ENCODE results near the gene ST3GAL3. TPM values are rescaled to one million over a fixed set of nuclear protein-coding genes. Genes with fewer than 3 reads are reported as not detected.

ST3GAL3 gene
- total RNA-seq, 1 donor from 2014 or later: 13.6 TPM

DNA sequence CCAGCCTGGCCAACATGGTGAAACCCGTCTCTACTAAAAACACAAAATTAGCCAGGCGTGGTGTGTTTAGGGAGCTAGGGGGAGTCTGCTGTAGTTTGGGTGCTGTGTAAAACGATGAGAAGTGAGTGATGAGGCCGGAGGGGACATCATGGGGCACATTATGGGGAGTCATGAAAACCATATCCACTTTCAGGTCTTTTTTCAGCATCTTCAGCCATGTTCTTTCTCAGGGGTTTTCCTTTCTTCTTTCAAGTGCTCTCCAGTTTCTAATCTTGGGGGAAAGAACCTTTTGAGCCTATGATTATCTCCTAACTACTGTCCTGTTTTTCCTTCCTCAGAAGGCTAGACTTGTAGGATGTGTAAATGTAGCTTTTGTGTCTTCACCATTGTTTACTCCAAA, 43.0 kb upstream of the ST3GAL3 start:
- Histone ChIP-seq H3K36me3 (peaks cover 11% of the 10 kb centered on the region), H4K20me1 (ENCODE audit: low read depth) (peaks cover 36% of the 10 kb centered on the region), H3K4me3 (no peak overlapping the region), H3F3A (ENCODE audit: low read depth) (no peaks in the 10 kb centered on the region), H3K9ac (no peak overlapping the region), H3K27me3 (no peaks in the 10 kb centered on the region), H3K79me2 (ENCODE audit: low read depth) (peaks cover 7% of the 10 kb centered on the region), H3K27ac (no peak overlapping the region), H3K4me1 (no peaks in the 10 kb centered on the region), H3K4me2 (no peak overlapping the region), H3K9me3 (ENCODE audit: low read depth) (no peaks in the 10 kb centered on the region), H2AFZ (replicated peaks) (no peak overlapping the region)
- no peak for TF ChIP-seq EZH2 (IDR thresholded peaks at IDR 0.05)
- TF ChIP-seq, protein P1, sequence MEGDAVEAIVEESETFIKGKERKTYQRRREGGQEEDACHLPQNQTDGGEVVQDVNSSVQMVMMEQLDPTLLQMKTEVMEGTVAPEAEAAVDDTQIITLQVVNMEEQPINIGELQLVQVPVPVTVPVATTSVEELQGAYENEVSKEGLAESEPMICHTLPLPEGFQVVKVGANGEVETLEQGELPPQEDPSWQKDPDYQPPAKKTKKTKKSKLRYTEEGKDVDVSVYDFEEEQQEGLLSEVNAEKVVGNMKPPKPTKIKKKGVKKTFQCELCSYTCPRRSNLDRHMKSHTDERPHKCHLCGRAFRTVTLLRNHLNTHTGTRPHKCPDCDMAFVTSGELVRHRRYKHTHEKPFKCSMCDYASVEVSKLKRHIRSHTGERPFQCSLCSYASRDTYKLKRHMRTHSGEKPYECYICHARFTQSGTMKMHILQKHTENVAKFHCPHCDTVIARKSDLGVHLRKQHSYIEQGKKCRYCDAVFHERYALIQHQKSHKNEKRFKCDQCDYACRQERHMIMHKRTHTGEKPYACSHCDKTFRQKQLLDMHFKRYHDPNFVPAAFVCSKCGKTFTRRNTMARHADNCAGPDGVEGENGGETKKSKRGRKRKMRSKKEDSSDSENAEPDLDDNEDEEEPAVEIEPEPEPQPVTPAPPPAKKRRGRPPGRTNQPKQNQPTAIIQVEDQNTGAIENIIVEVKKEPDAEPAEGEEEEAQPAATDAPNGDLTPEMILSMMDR (IDR thresholded peaks at IDR 0.05): no peak
- no peak for TF ChIP-seq EZH2phosphoT487 (IDR thresholded peaks at IDR 0.05)
- DNase-seq (ENCODE audit: low spot score): no peak
- Mint-ChIP-seq H3K36me3 (peaks cover 54% of the 10 kb centered on the region), H3K27ac (no peak overlapping the region), H3K4me1 (no peaks in the 10 kb centered on the region), H3K27me3 (ENCODE audit: insufficient read depth, low read depth) (peaks cover 2% of the 10 kb centered on the region), H3K9me3 (no peaks in the 10 kb centered on the region), H3K4me3 (no peak overlapping the region)

DNA sequence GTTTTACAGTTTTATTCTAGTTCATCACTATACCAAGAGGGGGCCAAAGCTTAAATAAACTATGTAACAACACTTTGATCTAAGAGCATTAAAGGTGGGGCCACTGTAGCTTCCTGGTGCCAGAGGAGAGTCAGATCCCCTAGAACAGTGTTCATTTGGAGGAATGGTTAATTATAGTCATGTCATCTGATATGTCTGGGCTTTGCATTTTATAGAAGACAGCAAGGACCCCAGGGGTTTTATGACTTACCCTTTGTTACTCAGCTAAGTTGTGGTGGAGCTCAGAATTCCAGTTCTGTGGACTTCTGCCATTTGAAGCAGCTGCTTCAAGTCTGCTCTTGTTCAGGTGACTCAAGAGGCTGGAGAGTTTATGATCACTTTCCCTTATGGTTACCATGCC, 40.7 kb upstream of the ST3GAL3 start:
- Histone ChIP-seq H3K4me3 (no peak overlapping the region), H3F3A (ENCODE audit: low read depth) (no peaks in the 10 kb centered on the region), H3K4me1 (no peaks in the 10 kb centered on the region), H4K20me1 (ENCODE audit: low read depth) (peaks cover 28% of the 10 kb centered on the region), H3K27ac (no peak overlapping the region), H3K9me3 (ENCODE audit: low read depth) (no peaks in the 10 kb centered on the region), H2AFZ (replicated peaks) (no peak overlapping the region), H3K79me2 (ENCODE audit: low read depth) (peaks cover 5% of the 10 kb centered on the region), H3K36me3 (no peaks in the 10 kb centered on the region), H3K4me2 (no peak overlapping the region), H3K9ac (no peak overlapping the region), H3K27me3 (no peaks in the 10 kb centered on the region)
- Mint-ChIP-seq H3K4me1 (no peaks in the 10 kb centered on the region), H3K9me3 (no peaks in the 10 kb centered on the region), H3K27me3 (ENCODE audit: insufficient read depth, low read depth) (peaks cover 2% of the 10 kb centered on the region), H3K27ac (no peak overlapping the region), H3K36me3 (peaks cover 58% of the 10 kb centered on the region), H3K4me3 (no peak overlapping the region)
- DNase-seq (ENCODE audit: low spot score): no peak
- TF ChIP-seq EZH2 (IDR thresholded peaks at IDR 0.05) (no peak), EZH2phosphoT487 (IDR thresholded peaks at IDR 0.05) (no peak)
- TF ChIP-seq, protein P1 (IDR thresholded peaks at IDR 0.05): no peak

DNA sequence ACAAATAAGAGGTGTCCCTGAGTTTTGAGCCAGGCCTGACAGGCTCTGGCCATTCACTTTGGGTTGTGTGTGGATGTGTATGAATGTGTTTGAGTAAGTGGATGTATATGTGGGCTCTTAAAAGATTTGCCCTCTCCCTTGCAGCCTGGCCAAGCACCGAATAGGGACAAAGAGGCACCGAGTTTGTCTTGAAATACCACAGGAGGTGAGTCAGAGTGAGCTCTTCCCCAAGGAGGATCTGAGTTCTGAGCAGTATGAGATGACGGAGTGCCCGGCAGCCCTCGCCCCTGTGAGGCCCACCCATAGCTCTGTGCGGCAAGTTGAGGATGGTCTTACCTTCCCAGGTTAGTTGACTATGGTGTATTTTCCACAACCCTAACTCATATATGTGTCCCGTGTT, 38.4 kb upstream of the ST3GAL3 start:
- Histone ChIP-seq H3K4me1 (no peaks in the 10 kb centered on the region), H3K9me3 (ENCODE audit: low read depth) (no peaks in the 10 kb centered on the region), H3K27ac (no peak overlapping the region), H3K79me2 (ENCODE audit: low read depth) (peaks cover 5% of the 10 kb centered on the region), H3K36me3 (no peaks in the 10 kb centered on the region), H3F3A (ENCODE audit: low read depth) (no peaks in the 10 kb centered on the region), H4K20me1 (ENCODE audit: low read depth) (peaks cover 27% of the 10 kb centered on the region), H2AFZ (replicated peaks) (no peak overlapping the region), H3K4me2 (no peak overlapping the region), H3K4me3 (no peak overlapping the region), H3K27me3 (no peaks in the 10 kb centered on the region), H3K9ac (no peak overlapping the region)
- H3K4me1 Mint-ChIP-seq: no peaks in the 10 kb centered on the region
- no peak overlapping the region for H3K4me3 Mint-ChIP-seq
- H3K27ac Mint-ChIP-seq: no peak overlapping the region
- DNase-seq (ENCODE audit: low spot score): no peak
- H3K36me3 Mint-ChIP-seq: peaks cover 58% of the 10 kb centered on the region
- TF ChIP-seq EZH2phosphoT487 (IDR thresholded peaks at IDR 0.05) (no peak), EZH2 (IDR thresholded peaks at IDR 0.05) (no peak)
- TF ChIP-seq, protein P1 (IDR thresholded peaks at IDR 0.05): no peak
- H3K9me3 Mint-ChIP-seq: no peaks in the 10 kb centered on the region
- peaks cover 2% of the 10 kb centered on the region for H3K27me3 Mint-ChIP-seq (ENCODE audit: insufficient read depth, low read depth)
